HG02763 (cell line): ENCODE results near the gene FBXO40.

Source experiments
- ATAC-seq: cut with Tn5 transposase; IDR thresholded peaks from one replicate; pipeline ENCODE4 v1.9.1; 2021; ENCODE audit warnings: mild to moderate bottlenecking, moderate library complexity; ENCODE audit not compliant: unreplicated experiment

The FBXO40 gene

GRCh38 chr3:121660356-121661171 lies 67.4 kb downstream of the FBXO40 start, which contains the start of gene HCLS1:
TSS of gene HCLS1 (minus strand) at chr3:121660903. CDS start at chr3:121658347, 2,556 bp downstream.
- peak; percentile 77 for ATAC-seq

- no peak for ATAC-seq
These were observed 68.2 kb downstream of the FBXO40 start for GRCh38 chr3:121661376-121661775.

DNA sequence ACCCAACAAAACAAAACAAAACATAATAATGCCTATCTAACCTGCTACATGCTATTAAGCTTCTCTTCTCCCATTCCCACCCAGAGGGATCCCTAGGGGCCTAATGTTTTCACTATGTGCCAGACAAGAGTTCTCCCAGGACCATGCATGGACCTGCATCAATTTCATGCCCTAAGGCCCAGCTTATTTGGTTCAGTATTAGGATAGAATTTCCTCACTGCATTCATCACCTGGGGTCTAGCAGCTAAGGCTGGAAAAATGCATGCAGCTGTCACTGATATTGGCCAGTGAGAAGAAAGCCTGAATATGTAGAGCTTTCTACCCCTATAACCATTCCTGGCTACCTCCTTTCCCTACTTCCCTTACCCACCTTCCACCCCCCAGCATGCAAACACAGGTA lies 69.6 kb downstream of the FBXO40 start:
- no peak for ATAC-seq

DNA sequence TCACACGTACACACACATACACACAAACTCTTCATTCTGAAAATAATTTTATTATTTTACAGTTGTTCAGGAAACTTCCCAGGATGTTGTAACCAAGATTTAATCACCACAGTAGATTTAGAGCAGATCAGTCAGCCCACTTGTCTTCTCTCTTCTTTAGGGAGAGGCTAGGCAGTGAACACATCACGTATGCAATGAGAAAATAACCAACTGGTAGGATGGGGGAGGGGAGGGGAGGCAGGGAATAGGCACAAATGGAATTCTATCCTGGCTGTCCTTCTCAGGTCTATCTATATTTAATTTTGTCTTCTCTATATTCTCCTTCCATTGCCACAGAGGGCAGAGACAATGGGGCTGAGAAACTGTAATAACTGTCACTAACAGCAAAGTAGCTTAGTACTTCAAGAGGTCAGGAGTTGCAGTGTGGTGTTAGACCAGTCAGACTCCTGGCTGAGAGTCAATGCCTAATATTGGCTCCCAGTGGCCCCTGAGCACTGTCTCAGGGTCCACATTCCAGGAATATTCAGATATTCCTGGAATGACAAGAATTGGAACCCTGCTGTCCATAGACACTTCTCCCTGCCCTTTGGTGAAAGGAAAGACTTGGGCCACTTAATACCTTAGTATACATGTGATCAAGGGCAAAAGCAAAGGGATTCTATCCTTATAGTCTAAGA lies 70.1 kb downstream of the FBXO40 start:
- no peak for ATAC-seq

DNA sequence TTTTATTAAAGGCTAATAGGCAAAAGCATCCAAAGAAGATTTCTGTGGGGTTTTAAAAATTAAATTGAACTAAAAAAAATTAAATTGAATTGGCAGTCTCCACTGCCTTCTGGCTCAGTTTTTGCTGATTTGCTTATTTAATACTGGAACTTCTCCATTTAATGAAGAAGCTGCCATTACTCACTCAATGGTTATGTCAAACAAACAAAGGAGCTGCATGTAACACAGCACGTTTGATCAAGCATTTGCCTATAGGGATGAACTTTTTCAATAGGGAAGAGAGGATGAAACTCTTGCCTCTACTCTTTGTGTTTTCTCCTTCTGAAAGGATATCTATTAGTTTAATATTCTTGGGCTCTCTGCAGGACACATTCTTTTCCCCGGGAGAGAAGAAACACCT lies 72.3 kb downstream of the FBXO40 start:
- ATAC-seq: no peak

DNA sequence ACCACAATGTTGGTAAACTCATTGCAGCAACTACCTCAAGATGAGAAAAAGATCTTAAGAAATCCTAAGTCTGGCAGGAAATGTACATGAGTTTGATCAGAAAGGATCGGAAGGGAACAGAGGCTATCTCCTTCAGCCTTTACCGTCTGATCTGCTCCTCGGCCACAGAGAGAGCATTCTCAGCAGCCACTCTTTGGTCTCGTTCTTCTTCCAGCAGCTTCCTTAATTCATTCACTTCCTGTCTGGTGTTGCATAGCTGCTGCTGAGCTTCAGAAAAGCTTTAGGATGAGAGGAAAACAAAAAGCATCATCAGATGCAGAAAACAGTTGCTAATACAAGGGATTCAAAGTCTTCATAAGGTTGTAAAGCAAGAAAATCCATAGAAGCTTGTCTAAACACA lies 74.2 kb downstream of the FBXO40 start:
- no peak for ATAC-seq

DNA sequence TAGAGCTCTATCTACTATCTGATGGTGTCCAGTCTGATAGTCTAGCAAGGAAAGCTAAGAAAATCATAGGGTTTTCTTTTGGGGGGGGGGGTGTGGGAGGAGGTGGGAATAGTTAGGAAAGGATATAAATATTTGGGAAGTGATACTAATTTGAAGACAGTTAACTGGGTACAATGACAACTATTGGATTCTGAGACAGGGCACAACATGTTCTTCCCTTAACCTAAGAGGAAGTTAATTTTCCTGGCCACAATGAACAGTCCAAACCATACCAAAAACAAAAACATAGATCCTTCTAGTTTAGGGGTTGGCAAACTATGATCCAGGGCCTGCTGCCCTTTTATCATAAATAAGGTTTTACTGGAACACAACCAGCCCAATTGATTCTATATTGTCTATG lies 77.5 kb downstream of the FBXO40 start:
- ATAC-seq: no peak

DNA sequence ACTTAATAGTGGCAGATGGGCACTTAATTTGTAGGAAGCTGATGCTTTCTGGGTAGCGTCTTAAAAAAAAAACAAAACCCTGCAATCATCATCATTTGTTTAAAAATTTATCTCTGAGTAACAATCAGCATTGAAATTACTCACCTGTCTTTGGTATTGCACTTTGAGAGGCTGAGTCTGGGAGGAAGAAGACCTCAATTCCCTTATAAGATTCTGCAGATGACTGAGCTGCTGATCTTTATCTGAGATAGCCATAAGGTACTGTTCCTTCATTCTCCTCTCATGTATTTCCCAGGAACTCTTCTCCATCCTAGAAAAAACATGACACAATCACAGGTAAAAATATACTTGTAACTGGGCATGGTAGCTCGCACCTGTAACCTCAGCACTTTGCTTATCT lies 84.0 kb downstream of the FBXO40 start:
- ATAC-seq: no peak
